IMR-90 (cell line): ENCODE data around the gene ZC3H4. TPM values are rescaled to one million over a fixed set of nuclear protein-coding genes. Genes with fewer than 3 reads are reported as not detected.

Experiments used
- ATAC-seq: fragments of 200-7000 bp; cut with Tn5 transposase; 2 replicates; pipeline ENCODE4 v1.9.1; 2020; ENCODE audit warnings: low read depth, mild to moderate bottlenecking, moderate library complexity
- BruUV-seq: library from RNA; stranded (reverse); fragments of 400-500 nt; replicated peaks from 2 replicates; lab custom pipeline; 2021; lab: Mats Ljungman, UMichigan
- CTCF ChIA-PET: fragments of 300-600 bp; formaldehyde crosslinking; extraction: SDS; loops from one replicate; lab custom pipeline; 2021; ENCODE audit warnings: antibody characterized with exemption; lab: Yijun Ruan, JAX
- POLR2A ChIA-PET: fragments of 300-600 bp; sonication (Branson Sonifier 250); formaldehyde crosslinking; loops from one replicate; lab custom pipeline; 2022; ENCODE audit warnings: antibody characterized with exemption; ENCODE audit not compliant: unreplicated experiment; lab: Charles Lee
- DNase-seq: peaks from one replicate; pipeline ENCODE4 v3.0.0; 2013
- H2AFZ ChIP-seq: replicated peaks from 2 replicates; pipeline ENCODE3; 2013; ENCODE audit warnings: low read length, mild to moderate bottlenecking; ENCODE audit not compliant: poor library complexity
- H2AK5ac ChIP-seq: 2 replicates; pipeline ENCODE4 v1.6.1; 2013; ENCODE audit warnings: low read depth, low read length, inconsistent platforms
- H2AK9ac ChIP-seq: replicated peaks from 2 replicates; pipeline ENCODE3; 2013; ENCODE audit warnings: mild to moderate bottlenecking, low read depth, low read length, moderate library complexity; ENCODE audit not compliant: poor library complexity
- H2BK120ac ChIP-seq: 2 replicates; pipeline ENCODE4 v1.6.1; 2013; ENCODE audit warnings: low read depth, low read length, inconsistent platforms
- H2BK15ac ChIP-seq: 3 replicates; pipeline ENCODE4 v1.6.1; 2013; ENCODE audit warnings: low read depth, low read length, inconsistent platforms
- H2BK20ac ChIP-seq: 2 replicates; pipeline ENCODE4 v1.6.1; 2013; ENCODE audit warnings: low read depth, mild to moderate bottlenecking, inconsistent platforms, low read length, moderate library complexity
- H2BK5ac ChIP-seq: 2 replicates; pipeline ENCODE4 v1.6.1; 2013; ENCODE audit warnings: mild to moderate bottlenecking, low read depth, low read length, inconsistent platforms; ENCODE audit not compliant: poor library complexity, severe bottlenecking
- H3K14ac ChIP-seq: replicated peaks from 2 replicates; pipeline ENCODE4 v1.6.1; 2013; ENCODE audit warnings: low read depth, low read length, inconsistent platforms
- H3K18ac ChIP-seq: 2 replicates; pipeline ENCODE4 v1.6.1; 2013; ENCODE audit warnings: low read depth, low read length, control low read depth
- H3K23ac ChIP-seq: 2 replicates; pipeline ENCODE4 v1.6.1; 2013; ENCODE audit warnings: low read depth, low read length, inconsistent platforms
- H3K27ac ChIP-seq: 2 replicates; pipeline ENCODE4 v1.5.1; 2013; ENCODE audit warnings: mild to moderate bottlenecking, control low read depth, low read length; ENCODE audit not compliant: insufficient read depth
- H3K27me3 ChIP-seq: 2 replicates; pipeline ENCODE4 v1.6.1; 2013; ENCODE audit warnings: low read length; ENCODE audit not compliant: control insufficient read depth, insufficient read depth
- H3K36me3 ChIP-seq: 2 replicates; pipeline ENCODE4 v1.6.1; 2013; ENCODE audit warnings: low read length, mixed read lengths; ENCODE audit not compliant: control insufficient read depth, insufficient read depth
- H3K4ac ChIP-seq: 2 replicates; pipeline ENCODE4 v1.6.1; 2013; ENCODE audit warnings: low read depth, low read length, inconsistent platforms
- H3K4me1 ChIP-seq: 2 replicates; pipeline ENCODE4 v1.6.1; 2013; ENCODE audit warnings: low read length, mixed read lengths; ENCODE audit not compliant: control insufficient read depth, insufficient read depth
- H3K4me2 ChIP-seq: 2 replicates; pipeline ENCODE4 v1.6.1; 2013; ENCODE audit warnings: low read depth, mild to moderate bottlenecking, control low read depth, low read length, moderate library complexity
- H3K4me3 ChIP-seq: 2 replicates; pipeline ENCODE4 v1.5.1; 2013; ENCODE audit warnings: low read depth, mild to moderate bottlenecking, control low read depth, low read length, moderate library complexity; ENCODE audit not compliant: insufficient read depth
- H3K56ac ChIP-seq: 2 replicates; pipeline ENCODE4 v1.6.1; 2013; ENCODE audit warnings: low read length, inconsistent platforms; ENCODE audit not compliant: insufficient read depth; ENCODE audit errors: extremely low read depth
- H3K79me1 ChIP-seq, 2 experiments: 2 replicates each; pipeline ENCODE4 v1.6.1; 2013; ENCODE audit warnings: low read length in 2 of 2, inconsistent platforms in 1 of 2, low read depth in 1 of 2
- H3K9ac ChIP-seq: 2 replicates; pipeline ENCODE4 v1.6.1; 2013; ENCODE audit warnings: low read depth, low read length, control low read depth
- H3K9me1 ChIP-seq: 2 replicates; pipeline ENCODE4 v1.6.1; 2013; ENCODE audit warnings: low read length, inconsistent platforms; ENCODE audit not compliant: insufficient read depth
- H3K9me3 ChIP-seq: 2 replicates; pipeline ENCODE4 v1.6.1; 2013; ENCODE audit warnings: low read length; ENCODE audit not compliant: control insufficient read depth, insufficient read depth
- H4K20me1 ChIP-seq: 2 replicates; pipeline ENCODE4 v1.6.1; 2013; ENCODE audit warnings: low read length, inconsistent platforms; ENCODE audit not compliant: insufficient read depth
- H4K5ac ChIP-seq: 2 replicates; pipeline ENCODE4 v1.6.1; 2013; ENCODE audit warnings: mild to moderate bottlenecking, low read depth, low read length, control low read depth
- H4K8ac ChIP-seq, 2 experiments: 2 replicates each; pipeline ENCODE4 v1.6.1; 2013; ENCODE audit warnings: low read depth in 2 of 2, low read length in 2 of 2, control low read depth in 1 of 2, inconsistent platforms in 1 of 2
- H4K91ac ChIP-seq: 2 replicates; pipeline ENCODE4 v1.6.1; 2013; ENCODE audit warnings: low read depth, low read length, inconsistent platforms; ENCODE audit not compliant: insufficient read depth
- BHLHE40 ChIP-seq: fragments of 150-350 bp; IDR thresholded peaks from 2 replicates; pipeline ENCODE4 v1.6.1; 2016; ENCODE audit warnings: mild to moderate bottlenecking, low read depth, low read length
- CEBPB ChIP-seq: IDR thresholded peaks from 2 replicates; pipeline ENCODE4 v1.6.1; 2012; ENCODE audit warnings: low read depth, low read length, improper control_type of control experiment
- CHD1 ChIP-seq: IDR thresholded peaks from 2 replicates; pipeline ENCODE4 v1.6.1; 2012; ENCODE audit warnings: low read depth, low read length, improper control_type of control experiment
- FOS ChIP-seq: fragments of 150-350 bp; IDR thresholded peaks from 2 replicates; pipeline ENCODE4 v1.6.1; 2016; ENCODE audit warnings: low read depth, low read length
- MAFK ChIP-seq: IDR thresholded peaks from 2 replicates; pipeline ENCODE4 v1.6.1; 2012; ENCODE audit warnings: low read depth, low read length, improper control_type of control experiment
- MAZ ChIP-seq: IDR thresholded peaks from 2 replicates; pipeline ENCODE4 v1.6.1; 2012; ENCODE audit warnings: low read depth, mild to moderate bottlenecking, low read length, improper control_type of control experiment, moderate library complexity, borderline replicate concordance
- MXI1 ChIP-seq: IDR thresholded peaks from 2 replicates; pipeline ENCODE4 v1.6.1; 2012; ENCODE audit warnings: low read depth, mild to moderate bottlenecking, low read length, moderate library complexity, borderline replicate concordance
- NFE2L2 ChIP-seq: fragments of 150-350 bp; IDR thresholded peaks from 2 replicates; pipeline ENCODE4 v1.6.1; 2016; ENCODE audit warnings: low read depth, mild to moderate bottlenecking, low read length
- RAD21 ChIP-seq: IDR thresholded peaks from 2 replicates; pipeline ENCODE4 v1.6.1; 2012; ENCODE audit warnings: low read length, improper control_type of control experiment
- RCOR1 ChIP-seq: IDR thresholded peaks from 2 replicates; pipeline ENCODE4 v1.6.1; 2012; ENCODE audit warnings: mild to moderate bottlenecking, low read length, improper control_type of control experiment; ENCODE audit not compliant: insufficient replicate concordance
- RFX5 ChIP-seq: IDR thresholded peaks from 2 replicates; pipeline ENCODE4 v1.8.0; 2012; ENCODE audit warnings: low read depth, mild to moderate bottlenecking, low read length, moderate library complexity
- SMC3 ChIP-seq: fragments of 150-350 bp; IDR thresholded peaks from 2 replicates; pipeline ENCODE4 v1.6.1; 2016; ENCODE audit warnings: low read depth, mild to moderate bottlenecking, antibody characterized with exemption, low read length, moderate library complexity
- WGBS, 2 experiments: methylation state at CpG; one replicate each; pipeline versions ENCODE4 v1.1.5 to v1.1.7; 2013; ENCODE audit warnings: missing lambda C conversion rate in 2 of 2; ENCODE audit not compliant: insufficient read length in 1 of 2; ENCODE audit errors: extremely low coverage in 2 of 2; 5-methylcytosine and 5-hydroxymethylcytosine counted together
- dilution Hi-C: fragments of 300-500 bp; cut with HindIII; formaldehyde crosslinking; loops from one replicate; pipeline ENCODE4 v1.14.3; 2018; ENCODE audit warnings: low sequenced_read_pairs; ENCODE audit not compliant: unreplicated experiment
- in situ Hi-C: fragments of 300-500 bp; cut with MboI; formaldehyde crosslinking; loops from 3 replicates; pipeline ENCODE4 v1.14.3; 2019; ENCODE audit warnings: low sequenced_read_pairs, inconsistent platforms, mixed read lengths
- intact Hi-C: fragments of 100-400 bp; cut with micrococcal nuclease; formaldehyde crosslinking; loops from 2 replicates; pipeline ENCODE4 v1.10.0; 2022
- polyA plus RNA-seq, 3 experiments: library from polyadenylated mRNA; depleted of rRNA; stranded (reverse); fragments of >200 nt; gene quantifications; 2 replicates each; pipeline ENCODE4 v1.2.3, GENCODE V29; 2012; ENCODE audit warnings: low replicate concordance in 1 of 3
- total RNA-seq: library from RNA; depleted of rRNA; stranded (reverse); fragments of >200 nt; gene quantifications from 2 replicates; pipeline ENCODE4 v1.2.3, GENCODE V29; 2012
- TF ChIP-seq, protein P1 (sequence below): fragments of 150-350 bp; IDR thresholded peaks from 2 replicates; pipeline ENCODE4 v1.6.1; 2016; ENCODE audit warnings: low read depth, mild to moderate bottlenecking, low read length, moderate library complexity, borderline replicate concordance
- TF ChIP-seq, protein P2 (sequence below): conservative IDR thresholded peaks from 2 replicates; pipeline ENCODE4 v1.5.1; 2012; ENCODE audit warnings: mild to moderate bottlenecking, low read depth, low read length, improper control_type of control experiment

Gene ZC3H4
- total and polyA plus RNA-seq, 2 of the 4 experiments (the other 2 are of a cell fraction), result 3.9 to 8.9 TPM

DNA sequence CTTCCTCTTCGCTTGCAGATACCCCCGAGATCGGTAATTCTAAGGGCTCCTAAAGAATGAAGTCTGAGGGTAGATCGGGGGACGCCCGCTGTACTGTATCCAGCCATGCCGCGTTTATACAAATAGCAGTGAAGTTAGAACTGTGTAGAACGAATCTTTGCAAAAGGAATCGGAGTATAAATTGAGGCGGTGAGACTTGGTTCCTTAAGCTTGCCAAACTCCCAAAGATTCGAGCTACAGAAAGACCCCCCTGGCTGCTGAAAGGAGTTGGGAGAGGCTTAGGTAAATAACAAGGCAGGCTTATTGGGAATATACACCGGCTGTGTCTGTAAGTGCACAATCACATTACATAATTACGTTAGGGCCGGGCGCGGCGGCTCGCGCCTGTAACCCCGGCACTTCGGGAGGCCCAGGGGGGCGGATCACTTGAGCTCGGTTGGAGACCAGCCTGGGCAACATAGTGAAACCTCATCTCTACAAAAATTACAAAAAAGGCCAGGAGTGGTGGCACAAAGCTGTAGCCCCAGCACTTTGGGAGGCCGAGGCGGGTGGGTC lies 77.4 kb downstream of the ZC3H4 start:
- H3K9ac ChIP-seq, result peak overlapping the region; percentile 20
- H3K4me1 ChIP-seq, result peaks cover 2% of the 10 kb centered on the region
- POLR2A ChIA-PET, result interaction anchor here (0.6 to 0.7 kb wide), 2 partner anchors 211 to 221 kb away, joined by 3 to 5 read pairs; no protein-coding TSS in a partner anchor
- no peak overlapping the region; the same call in 1 of the 2 replicates for H4K91ac ChIP-seq
- peak overlapping the region; percentile 68 for H3K4me2 ChIP-seq
- H3K4ac ChIP-seq, result peak overlapping the region; percentile 42
- WGBS, 2 experiments, result 10% methylated on average over 3 of the region's 26 CpGs; no CpG with 5 or more reads in 1 of the 2 experiments
- H3K27me3 ChIP-seq, result no peaks in the 10 kb centered on the region
- no peaks in the 10 kb centered on the region for H4K20me1 ChIP-seq
- no peaks in the 10 kb centered on the region for H3K36me3 ChIP-seq
- BruUV-seq, result no TSS peak
- H2BK20ac ChIP-seq, result 0 out of 2 replicates have a peak overlapping the region, but pooled peaks have one; percentile 4
- no peak overlapping the region for H3K18ac ChIP-seq
- H4K8ac ChIP-seq, result peak overlapping the region; percentile 33 to 69; a peak in 3 of 4 replicates
- no peak overlapping the region for H3K27ac ChIP-seq
- H3K14ac ChIP-seq, result peak overlapping the region; percentile 51
- dilution Hi-C loops, result no loop called here
- no peak overlapping the region; the same call in 1 of the 2 replicates for H3K56ac ChIP-seq
- peak overlapping the region; percentile 25 for H2AK9ac ChIP-seq
- H3K79me1 ChIP-seq, result no peaks in the 10 kb centered on the region
- no peak overlapping the region for H2AK5ac ChIP-seq
- H3K9me3 ChIP-seq, result no peaks in the 10 kb centered on the region
- CTCF ChIA-PET, result interaction anchor here (0.6 to 1.5 kb wide), 6 partner anchors 12 to 278 kb away, joined by 3 to 7 read pairs (median 4); no protein-coding TSS in a partner anchor
- H2AFZ ChIP-seq, result peak overlapping the region; percentile 85
- H4K5ac ChIP-seq, result 0 out of 2 replicates have a peak overlapping the region, but pooled peaks have one; percentile 5
- peak; percentile 58 for ATAC-seq
- H2BK5ac ChIP-seq, result no peak overlapping the region
- peak overlapping the region; percentile 49 for H3K4me3 ChIP-seq
- intact Hi-C loops, result loop anchor here (5.0 kb wide), 1 partner anchor 76 kb away; the partner anchor contains the start of gene ZC3H4
- in situ Hi-C loops, result no loop called here
- no peak overlapping the region; the same call in 2 of the 3 replicates for H2BK15ac ChIP-seq
- H3K23ac ChIP-seq, result peak overlapping the region; percentile 37; the same call in 1 of the 2 replicates
- TF ChIP-seq SMC3, result no peak
- no peak for TF ChIP-seq RCOR1
- TF ChIP-seq FOS, result no peak
- TF ChIP-seq BHLHE40, result no peak
- TF ChIP-seq, protein P1, sequence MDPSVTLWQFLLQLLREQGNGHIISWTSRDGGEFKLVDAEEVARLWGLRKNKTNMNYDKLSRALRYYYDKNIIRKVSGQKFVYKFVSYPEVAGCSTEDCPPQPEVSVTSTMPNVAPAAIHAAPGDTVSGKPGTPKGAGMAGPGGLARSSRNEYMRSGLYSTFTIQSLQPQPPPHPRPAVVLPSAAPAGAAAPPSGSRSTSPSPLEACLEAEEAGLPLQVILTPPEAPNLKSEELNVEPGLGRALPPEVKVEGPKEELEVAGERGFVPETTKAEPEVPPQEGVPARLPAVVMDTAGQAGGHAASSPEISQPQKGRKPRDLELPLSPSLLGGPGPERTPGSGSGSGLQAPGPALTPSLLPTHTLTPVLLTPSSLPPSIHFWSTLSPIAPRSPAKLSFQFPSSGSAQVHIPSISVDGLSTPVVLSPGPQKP, result no peak
- no peak for TF ChIP-seq CEBPB
- no peak for TF ChIP-seq MXI1
- TF ChIP-seq RFX5, result no peak
- TF ChIP-seq, protein P2, sequence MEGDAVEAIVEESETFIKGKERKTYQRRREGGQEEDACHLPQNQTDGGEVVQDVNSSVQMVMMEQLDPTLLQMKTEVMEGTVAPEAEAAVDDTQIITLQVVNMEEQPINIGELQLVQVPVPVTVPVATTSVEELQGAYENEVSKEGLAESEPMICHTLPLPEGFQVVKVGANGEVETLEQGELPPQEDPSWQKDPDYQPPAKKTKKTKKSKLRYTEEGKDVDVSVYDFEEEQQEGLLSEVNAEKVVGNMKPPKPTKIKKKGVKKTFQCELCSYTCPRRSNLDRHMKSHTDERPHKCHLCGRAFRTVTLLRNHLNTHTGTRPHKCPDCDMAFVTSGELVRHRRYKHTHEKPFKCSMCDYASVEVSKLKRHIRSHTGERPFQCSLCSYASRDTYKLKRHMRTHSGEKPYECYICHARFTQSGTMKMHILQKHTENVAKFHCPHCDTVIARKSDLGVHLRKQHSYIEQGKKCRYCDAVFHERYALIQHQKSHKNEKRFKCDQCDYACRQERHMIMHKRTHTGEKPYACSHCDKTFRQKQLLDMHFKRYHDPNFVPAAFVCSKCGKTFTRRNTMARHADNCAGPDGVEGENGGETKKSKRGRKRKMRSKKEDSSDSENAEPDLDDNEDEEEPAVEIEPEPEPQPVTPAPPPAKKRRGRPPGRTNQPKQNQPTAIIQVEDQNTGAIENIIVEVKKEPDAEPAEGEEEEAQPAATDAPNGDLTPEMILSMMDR, result no peak
- no peak for TF ChIP-seq RAD21
- no peak for TF ChIP-seq CHD1
- no peak for TF ChIP-seq MAFK
- TF ChIP-seq MAZ, result no peak
- TF ChIP-seq NFE2L2, result no peak
- H3K9me1 ChIP-seq, result peaks cover 5% of the 10 kb centered on the region; the same call in 1 of the 2 replicates
- DNase-seq, result no peak
- no peak overlapping the region for H2BK120ac ChIP-seq
